ENCODE results near the gene SPOCK1.

Gene SPOCK1

DNA sequence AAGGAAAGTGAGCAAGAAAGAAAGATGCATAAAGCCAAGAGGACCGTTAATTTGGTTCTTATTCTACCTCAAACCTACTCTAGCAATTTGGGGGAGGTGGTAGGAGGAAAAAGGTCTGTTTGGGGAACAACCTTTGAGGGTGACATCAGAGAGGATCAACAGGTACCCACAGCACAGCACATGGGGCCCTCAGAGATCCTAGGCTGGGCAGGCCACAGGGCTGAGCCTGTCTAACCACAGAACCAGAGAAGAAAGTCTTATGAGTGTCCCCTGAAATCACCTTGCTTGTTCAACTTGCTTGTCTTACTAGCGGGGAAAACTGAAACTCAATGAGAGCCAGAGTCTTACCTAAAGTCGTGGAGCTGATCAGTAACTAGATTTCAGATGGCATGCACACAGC, 385.2 kb downstream of the SPOCK1 start:
- H3K27ac ChIP-seq = no peak overlapping the region
- H3K9me3 ChIP-seq = no peaks in the 10 kb centered on the region
- H3K36me3 ChIP-seq = no peaks in the 10 kb centered on the region
- H3K4me3 ChIP-seq (ENCODE audit: low read depth in 1 of 2, low read length in 1 of 2) = no peak overlapping the region
- no peaks in the 10 kb centered on the region for H3K4me1 ChIP-seq (ENCODE audit: control insufficient read depth in 1 of 2, insufficient read depth in 1 of 2, low read depth in 1 of 2, low read length in 1 of 2)
- TF ChIP-seq, protein P1, sequence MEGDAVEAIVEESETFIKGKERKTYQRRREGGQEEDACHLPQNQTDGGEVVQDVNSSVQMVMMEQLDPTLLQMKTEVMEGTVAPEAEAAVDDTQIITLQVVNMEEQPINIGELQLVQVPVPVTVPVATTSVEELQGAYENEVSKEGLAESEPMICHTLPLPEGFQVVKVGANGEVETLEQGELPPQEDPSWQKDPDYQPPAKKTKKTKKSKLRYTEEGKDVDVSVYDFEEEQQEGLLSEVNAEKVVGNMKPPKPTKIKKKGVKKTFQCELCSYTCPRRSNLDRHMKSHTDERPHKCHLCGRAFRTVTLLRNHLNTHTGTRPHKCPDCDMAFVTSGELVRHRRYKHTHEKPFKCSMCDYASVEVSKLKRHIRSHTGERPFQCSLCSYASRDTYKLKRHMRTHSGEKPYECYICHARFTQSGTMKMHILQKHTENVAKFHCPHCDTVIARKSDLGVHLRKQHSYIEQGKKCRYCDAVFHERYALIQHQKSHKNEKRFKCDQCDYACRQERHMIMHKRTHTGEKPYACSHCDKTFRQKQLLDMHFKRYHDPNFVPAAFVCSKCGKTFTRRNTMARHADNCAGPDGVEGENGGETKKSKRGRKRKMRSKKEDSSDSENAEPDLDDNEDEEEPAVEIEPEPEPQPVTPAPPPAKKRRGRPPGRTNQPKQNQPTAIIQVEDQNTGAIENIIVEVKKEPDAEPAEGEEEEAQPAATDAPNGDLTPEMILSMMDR (IDR thresholded peaks at IDR 0.05) = no peak
- H3K27me3 ChIP-seq = no peaks in the 10 kb centered on the region

DNA sequence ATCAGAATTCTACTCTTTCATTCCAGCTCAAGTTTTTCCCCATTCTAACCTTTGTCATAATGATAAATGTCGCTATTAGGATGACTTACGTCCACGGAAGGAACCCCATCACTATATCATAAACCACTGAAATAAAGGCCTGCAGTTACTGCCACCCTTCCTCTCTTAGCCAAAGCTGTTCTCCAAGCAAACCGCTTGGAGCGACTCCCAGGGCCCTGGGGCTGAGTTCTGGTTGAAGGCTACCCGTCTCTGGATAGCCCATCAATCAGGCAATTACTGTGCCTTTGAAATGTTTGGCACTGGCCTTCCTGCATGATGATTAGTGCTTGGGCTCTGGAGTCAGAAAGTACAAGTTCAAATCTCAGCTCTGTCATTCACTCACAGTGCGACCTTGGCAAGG, 386.0 kb downstream of the SPOCK1 start:
- no peaks in the 10 kb centered on the region for H3K36me3 ChIP-seq
- TF ChIP-seq, protein P1 (IDR thresholded peaks at IDR 0.05) = no peak
- H3K9me3 ChIP-seq = no peaks in the 10 kb centered on the region
- no peak overlapping the region for H3K27ac ChIP-seq
- H3K27me3 ChIP-seq = no peaks in the 10 kb centered on the region
- no peak overlapping the region for H3K4me3 ChIP-seq (ENCODE audit: low read depth in 1 of 2, low read length in 1 of 2)
- H3K4me1 ChIP-seq (ENCODE audit: control insufficient read depth in 1 of 2, insufficient read depth in 1 of 2, low read depth in 1 of 2, low read length in 1 of 2) = no peaks in the 10 kb centered on the region

DNA sequence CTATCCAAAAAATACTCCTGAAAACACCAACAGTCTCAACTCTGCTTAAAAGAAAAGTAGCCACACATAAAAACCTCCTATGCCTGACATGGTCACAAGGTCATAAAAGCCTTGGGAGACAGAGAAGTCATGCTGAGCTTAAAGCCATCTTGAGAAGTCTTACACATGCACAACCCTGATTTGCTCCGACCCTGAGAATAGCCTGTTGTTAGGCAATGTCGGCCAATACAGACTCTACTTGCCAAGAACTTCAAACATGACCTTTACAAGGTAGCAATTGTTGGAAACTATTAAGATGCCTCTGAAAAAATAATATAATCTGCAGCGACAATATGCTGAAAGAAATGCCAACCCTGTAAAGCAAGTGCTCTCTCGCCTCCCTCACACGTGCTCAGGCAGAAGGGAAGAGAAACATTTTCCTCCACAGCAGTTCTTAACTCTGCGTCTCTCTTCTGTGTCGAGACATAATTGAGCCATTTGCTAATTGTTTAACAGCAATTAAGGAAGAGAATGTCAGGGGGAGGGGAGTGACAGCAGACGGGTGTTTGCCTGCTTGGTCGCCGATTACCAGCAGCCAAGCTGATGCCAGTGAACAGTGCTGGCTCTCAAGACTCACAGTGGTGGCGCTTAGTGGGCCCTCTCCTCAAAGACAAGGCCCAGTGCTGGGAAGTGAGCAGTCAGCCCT, 393.6 kb downstream of the SPOCK1 start:
- Histone ChIP-seq H3K36me3 (no peaks in the 10 kb centered on the region), H3K4me3 (ENCODE audit: low read depth in 1 of 2, low read length in 1 of 2) (no peak overlapping the region), H3K4me1 (ENCODE audit: control insufficient read depth in 1 of 2, insufficient read depth in 1 of 2, low read depth in 1 of 2, low read length in 1 of 2) (no peaks in the 10 kb centered on the region), H3K27ac (no peak overlapping the region), H3K27me3 (no peaks in the 10 kb centered on the region), H3K9me3 (no peaks in the 10 kb centered on the region)
- TF ChIP-seq, protein P1 (IDR thresholded peaks at IDR 0.05) = no peak

DNA sequence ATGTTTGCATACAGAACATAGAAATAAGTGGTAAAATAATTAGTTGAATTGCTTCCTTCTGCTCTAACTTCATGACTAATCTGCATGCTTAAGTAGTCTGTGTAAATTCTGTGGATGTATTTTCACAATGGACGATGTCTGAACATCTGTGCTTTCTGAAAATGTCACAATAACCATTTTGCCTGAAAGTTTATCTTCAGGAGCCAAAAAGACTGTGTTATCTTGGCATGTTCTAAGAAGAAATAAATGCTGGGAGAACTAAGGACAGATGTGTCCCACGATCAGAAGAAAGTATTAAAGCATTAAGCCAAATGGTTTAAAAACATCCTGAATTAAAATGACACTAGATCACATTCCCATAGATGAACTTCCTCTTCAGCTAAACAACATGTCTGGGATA, 397.6 kb downstream of the SPOCK1 start:
- Histone ChIP-seq H3K27ac (no peak overlapping the region), H3K4me3 (ENCODE audit: low read depth in 1 of 2, low read length in 1 of 2) (no peak overlapping the region)
- TF ChIP-seq, protein P1 (IDR thresholded peaks at IDR 0.05) = no peak

DNA sequence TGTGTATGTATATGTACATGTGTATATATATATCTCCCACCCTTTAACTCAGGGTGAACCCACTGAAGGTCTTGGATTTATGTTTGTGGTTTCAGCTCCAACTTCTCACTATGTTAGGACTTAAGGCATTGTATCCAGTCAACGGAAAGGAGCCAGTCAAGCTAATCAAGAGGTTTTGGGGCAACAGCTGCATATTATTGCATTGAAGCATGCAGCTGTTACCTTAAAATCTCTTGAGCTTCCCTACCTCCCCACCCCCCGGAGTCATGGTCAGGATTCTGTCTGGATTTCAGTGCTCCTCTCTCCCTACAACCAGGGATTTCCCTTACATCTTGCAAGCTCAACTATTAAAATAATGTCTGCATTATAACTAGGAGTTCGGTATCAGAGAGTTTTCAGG, 399.5 kb downstream of the SPOCK1 start:
- Histone ChIP-seq H3K27me3 (no peaks in the 10 kb centered on the region), H3K9me3 (no peaks in the 10 kb centered on the region), H3K4me3 (ENCODE audit: low read depth in 1 of 2, low read length in 1 of 2) (no peak overlapping the region), H3K36me3 (no peaks in the 10 kb centered on the region), H3K27ac (no peak overlapping the region), H3K4me1 (ENCODE audit: control insufficient read depth in 1 of 2, insufficient read depth in 1 of 2, low read depth in 1 of 2, low read length in 1 of 2) (no peaks in the 10 kb centered on the region)
- TF ChIP-seq, protein P1 (IDR thresholded peaks at IDR 0.05) = no peak

More for the DNA sequence above, 397.6 kb downstream of the SPOCK1 start:
- Histone ChIP-seq H3K4me1 (ENCODE audit: control insufficient read depth in 1 of 2, insufficient read depth in 1 of 2, low read depth in 1 of 2, low read length in 1 of 2) (no peaks in the 10 kb centered on the region), H3K36me3 (no peaks in the 10 kb centered on the region), H3K27me3 (no peaks in the 10 kb centered on the region), H3K9me3 (no peaks in the 10 kb centered on the region)
